GM12891 (cell line): ENCODE data around the gene ARHGEF17.

Experiments
- POLR2A ChIP-seq: IDR thresholded peaks from 2 replicates; pipeline ENCODE4 v1.6.1; 2011; ENCODE audit warnings: low read depth, low read length, control low read depth
- POLR2AphosphoS5 ChIP-seq: IDR thresholded peaks from 2 replicates; pipeline ENCODE4 v1.6.1; 2011; ENCODE audit warnings: low read depth, low read length, control low read depth
- POU2F2 ChIP-seq: IDR thresholded peaks from 2 replicates; pipeline ENCODE4 v1.6.1; 2011; ENCODE audit warnings: low read depth, mild to moderate bottlenecking, control low read depth, low read length, moderate library complexity
- SPI1 ChIP-seq: IDR thresholded peaks from 2 replicates; pipeline ENCODE4 v1.6.1; 2011; ENCODE audit warnings: low read depth, low read length, control low read depth
- TAF1 ChIP-seq: IDR thresholded peaks from 2 replicates; pipeline ENCODE4 v1.6.1; 2011; ENCODE audit warnings: low read depth, low read length, control low read depth

DNA sequence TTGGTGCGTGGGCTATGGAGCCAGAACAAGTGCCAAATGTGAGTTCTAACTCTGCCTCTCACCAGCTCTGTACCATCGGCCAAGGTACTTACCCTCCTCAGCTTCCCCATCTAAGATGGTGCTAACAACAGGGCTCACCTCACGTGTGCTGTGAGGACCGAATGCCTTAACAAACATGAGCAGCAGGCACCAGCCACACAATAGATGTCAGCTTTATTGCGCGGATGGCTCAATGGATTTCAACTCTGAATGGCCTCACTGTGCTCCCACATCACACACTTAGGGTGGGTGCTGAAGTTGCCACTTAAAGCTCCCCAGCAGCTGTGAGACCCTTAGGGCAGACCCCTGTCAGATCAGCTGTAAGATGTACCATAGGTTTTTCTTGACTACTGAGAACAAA lies 92.2 kb downstream of the ARHGEF17 start:
- TF ChIP-seq POLR2AphosphoS5 (no peak), POLR2A (peak; percentile 52; the same call in 1 of the 2 replicates), TAF1 (no peak), POU2F2 (no peak), SPI1 (no peak)
